Measurements from ENCODE around the gene MXRA7.
"Not testable (repeated sequence)": the region's sequence is repeated elsewhere in the genome, so short reads cannot be mapped to it uniquely, and the experiment has no call there.

MXRA7 gene

GRCh38 chr17:76735586-76736348, 25.0 kb upstream of the MXRA7 start:
- peak in 2 of 51 donors; percentile 53 to 69 for DNase-seq

GRCh38 chr17:76735006-76735405, 24.2 kb upstream of the MXRA7 start:
- DNase-seq = no peak

- DNase-seq = no peak
Measured at GRCh38 chr17:76734080-76734840, 23.5 kb upstream of the MXRA7 start.

GRCh38 chr17:76733618-76733957, 22.8 kb upstream of the MXRA7 start:
- no peak for DNase-seq

GRCh38 chr17:76732734-76733617, 22.2 kb upstream of the MXRA7 start:
- peak in 1 of 51 donors; percentile 6 for DNase-seq

- not testable (repeated sequence) for DNase-seq
Measured at GRCh38 chr17:76731800-76732733, 21.3 kb upstream of the MXRA7 start.

GRCh38 chr17:76727745-76728456, 17.1 kb upstream of the MXRA7 start:
- DNase-seq = peak in 1 of 51 donors; percentile 13

GRCh38 chr17:76726776-76727718, 16.3 kb upstream of the MXRA7 start, which contains the start of gene METTL23:
Gene METTL23, plus strand, starts transcription at chr17:76726839. Its CDS starts 2,872 bp downstream, at chr17:76729711.
- DNase-seq = peak in 36 of 51 donors; percentile 44 to 82 (median 72)

GRCh38 chr17:76726231-76726775, 15.5 kb upstream of the MXRA7 start, which contains the start of gene JMJD6:
Gene JMJD6, minus strand, starts transcription at chr17:76726606. Its CDS starts 131 bp downstream, at chr17:76726475.
- peak; percentile 74 to 98 (median 95) for DNase-seq

GRCh38 chr17:76725580-76726230, 14.9 kb upstream of the MXRA7 start:
- peak in 33 of 51 donors; percentile 26 to 68 (median 56) for DNase-seq

GRCh38 chr17:76723812-76724211, 13.0 kb upstream of the MXRA7 start:
- DNase-seq = no peak

- DNase-seq = not testable (repeated sequence)
Measured at GRCh38 chr17:76722977-76723376, 12.2 kb upstream of the MXRA7 start.

GRCh38 chr17:76722279-76722678, 11.5 kb upstream of the MXRA7 start:
- DNase-seq = no peak

GRCh38 chr17:76721463-76721862, 10.7 kb upstream of the MXRA7 start:
- no peak for DNase-seq

- DNase-seq = no peak
Measured at GRCh38 chr17:76720941-76721340, 10.2 kb upstream of the MXRA7 start.

GRCh38 chr17:76720211-76720610, 9.4 kb upstream of the MXRA7 start:
- no peak for DNase-seq

- no peak for DNase-seq
Measured at GRCh38 chr17:76718516-76718915, 7.8 kb upstream of the MXRA7 start.

- no peak for DNase-seq
Measured at GRCh38 chr17:76716839-76717215, 6.1 kb upstream of the MXRA7 start.
